D341Med (cell line): ENCODE data around the gene NOTO.
"Not testable (repeated sequence)": the region's sequence is repeated elsewhere in the genome, so short reads cannot be mapped to it uniquely, and the experiment has no call there.

Source experiments
- DNase-seq: peaks from one replicate; pipeline ENCODE4 v3.0.0; 2012; ENCODE audit warnings: low spot score

The NOTO gene

GRCh38 chr2:73200281-73200680 lies 2.1 kb upstream of the NOTO start:
- DNase-seq = not testable (repeated sequence)

GRCh38 chr2:73203055-73203681 lies 794 bp downstream of the NOTO start:
- DNase-seq = no peak

- no peak for DNase-seq
Observed at GRCh38 chr2:73205611-73206010, 3.2 kb downstream of the NOTO start.

- DNase-seq = no peak
Observed at GRCh38 chr2:73208258-73208657, 5.9 kb downstream of the NOTO start.

- DNase-seq = no peak
Observed at GRCh38 chr2:73210019-73210418, 7.6 kb downstream of the NOTO start.

GRCh38 chr2:73210696-73211095 lies 8.3 kb downstream of the NOTO start:
- DNase-seq = no peak

- DNase-seq = no peak
Observed at GRCh38 chr2:73212098-73212447, 9.7 kb downstream of the NOTO start.

- peak; percentile 87 for DNase-seq
Observed at GRCh38 chr2:73212448-73213176, 10.2 kb downstream of the NOTO start.

- DNase-seq = peak; percentile 89
Observed at GRCh38 chr2:73214120-73215035, 12.0 kb downstream of the NOTO start, which contains the start of gene SMYD5. SMYD5 (plus strand) TSS chr2:73214245; CDS start chr2:73214267, 22 bp downstream.

GRCh38 chr2:73215254-73215653 lies 12.9 kb downstream of the NOTO start:
- no peak for DNase-seq

- no peak for DNase-seq
Observed at GRCh38 chr2:73217160-73217559, 14.8 kb downstream of the NOTO start.

GRCh38 chr2:73217826-73218225 lies 15.5 kb downstream of the NOTO start:
- DNase-seq = no peak

- DNase-seq = no peak
Observed at GRCh38 chr2:73218298-73218697, 15.9 kb downstream of the NOTO start.

- no peak for DNase-seq
Observed at GRCh38 chr2:73223821-73224220, 21.4 kb downstream of the NOTO start.

- no peak for DNase-seq
Observed at GRCh38 chr2:73225513-73226360, 23.4 kb downstream of the NOTO start.

GRCh38 chr2:73227086-73227485 lies 24.7 kb downstream of the NOTO start:
- no peak for DNase-seq

GRCh38 chr2:73228631-73229030 lies 26.3 kb downstream of the NOTO start:
- no peak for DNase-seq

GRCh38 chr2:73232403-73233153 lies 30.2 kb downstream of the NOTO start:
- DNase-seq = no peak

GRCh38 chr2:73233154-73233931 lies 31.0 kb downstream of the NOTO start, which contains the start of gene PRADC1:
PRADC1 (minus strand) TSS chr2:73233239; CDS start chr2:73233160, 79 bp downstream.
- peak; percentile 94 for DNase-seq
